ENCODE measurements around the gene IL1F10.

DNA sequence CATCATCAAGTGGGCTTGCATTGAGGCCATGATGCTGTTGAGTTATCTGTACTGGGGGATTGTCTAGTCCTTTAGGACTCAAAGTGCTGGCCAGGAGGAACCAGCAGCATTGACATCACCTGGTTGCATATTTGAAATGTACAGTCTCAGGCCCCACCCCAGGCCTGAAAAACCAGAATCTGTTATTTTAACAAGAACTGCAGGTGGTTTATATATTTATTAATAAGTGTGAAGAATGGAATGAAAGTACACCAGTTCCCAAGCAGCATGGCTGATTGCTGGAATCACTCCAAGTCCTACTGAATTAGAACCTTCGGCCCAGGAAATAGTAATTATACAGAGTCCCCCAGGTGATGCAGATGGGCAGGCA, 2.8 kb downstream of the IL1F10 start:
- TF ChIP-seq TAF7 (optimal IDR thresholded peaks at IDR 0.05; ENCODE audit: borderline replicate concordance, low read depth, low read length) (no peak), TAF1 (IDR thresholded peaks at IDR 0.05; ENCODE audit: low read depth, low read length) (no peak), NRF1 (IDR thresholded peaks at IDR 0.05; ENCODE audit: low read depth, low read length) (no peak)
- TF ChIP-seq, protein P1, sequence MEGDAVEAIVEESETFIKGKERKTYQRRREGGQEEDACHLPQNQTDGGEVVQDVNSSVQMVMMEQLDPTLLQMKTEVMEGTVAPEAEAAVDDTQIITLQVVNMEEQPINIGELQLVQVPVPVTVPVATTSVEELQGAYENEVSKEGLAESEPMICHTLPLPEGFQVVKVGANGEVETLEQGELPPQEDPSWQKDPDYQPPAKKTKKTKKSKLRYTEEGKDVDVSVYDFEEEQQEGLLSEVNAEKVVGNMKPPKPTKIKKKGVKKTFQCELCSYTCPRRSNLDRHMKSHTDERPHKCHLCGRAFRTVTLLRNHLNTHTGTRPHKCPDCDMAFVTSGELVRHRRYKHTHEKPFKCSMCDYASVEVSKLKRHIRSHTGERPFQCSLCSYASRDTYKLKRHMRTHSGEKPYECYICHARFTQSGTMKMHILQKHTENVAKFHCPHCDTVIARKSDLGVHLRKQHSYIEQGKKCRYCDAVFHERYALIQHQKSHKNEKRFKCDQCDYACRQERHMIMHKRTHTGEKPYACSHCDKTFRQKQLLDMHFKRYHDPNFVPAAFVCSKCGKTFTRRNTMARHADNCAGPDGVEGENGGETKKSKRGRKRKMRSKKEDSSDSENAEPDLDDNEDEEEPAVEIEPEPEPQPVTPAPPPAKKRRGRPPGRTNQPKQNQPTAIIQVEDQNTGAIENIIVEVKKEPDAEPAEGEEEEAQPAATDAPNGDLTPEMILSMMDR (IDR thresholded peaks at IDR 0.05; ENCODE audit: control extremely low read depth in 1 of 3, insufficient read depth in 1 of 3, low read depth in 1 of 3, low read length in 3 of 3) = no peak
